Vagina (tissue), 2 donors: ENCODE measurements around the gene NOC4L. TPM values are rescaled to one million over a fixed set of nuclear protein-coding genes. Genes with fewer than 3 reads are reported as not detected.

Source experiments
- DNase-seq, 2 donors: peaks; one replicate each; pipeline ENCODE4 v3.0.0-alpha.2; 2017; ENCODE audit errors: extremely low spot score in 2 of 2
- H3K27ac ChIP-seq: fragments of 200-600 bp; sonication (generic); one replicate; pipeline ENCODE4 v1.5.1; 2019
- H3K27me3 ChIP-seq: fragments of 200-600 bp; sonication (generic); one replicate; pipeline ENCODE4 v1.5.1; 2019
- H3K36me3 ChIP-seq, 2 donors: fragments of 200-600 bp; sonication (generic); one replicate each; pipeline ENCODE4 v1.5.1; 2017 to 2019
- H3K4me1 ChIP-seq: fragments of 200-600 bp; sonication (generic); one replicate; pipeline ENCODE4 v1.5.1; 2019
- H3K4me3 ChIP-seq, 2 donors: fragments of 200-600 bp; sonication (generic); 1 replicate in 1 of 2; 2 replicates in 1 of 2; pipeline ENCODE4 v1.5.1; 2016 to 2019
- H3K9me3 ChIP-seq: fragments of 200-600 bp; sonication (generic); one replicate; pipeline ENCODE4 v1.5.1; 2019
- CTCF ChIP-seq, 3 experiments: fragments of 450-650 bp in 2 of 3; fragments of 200-600 bp in 1 of 3; sonication (generic) in 1 of 3; IDR thresholded peaks; one replicate each; pipeline ENCODE4 v1.5.1; 2017 to 2019; ENCODE audit warnings: antibody characterized with exemption in 3 of 3, mild to moderate bottlenecking in 2 of 3, moderate library complexity in 2 of 3
- POLR2A ChIP-seq, 2 donors: fragments of 450-650 bp; IDR thresholded peaks; one replicate each; pipeline ENCODE4 v1.6.1; 2017; ENCODE audit warnings: antibody characterized with exemption in 2 of 2, mild to moderate bottlenecking in 2 of 2, moderate library complexity in 2 of 2
- POLR2AphosphoS5 ChIP-seq, 2 donors: sonication (generic); formaldehyde crosslinking; IDR thresholded peaks; one replicate each; pipeline ENCODE4 v1.9.0; 2017; ENCODE audit warnings: antibody characterized with exemption in 2 of 2, mild to moderate bottlenecking in 2 of 2, low read depth in 1 of 2; ENCODE audit not compliant: insufficient read depth in 1 of 2
- intact Hi-C: fragments of 100-400 bp; cut with DNase I; formaldehyde crosslinking; loops from one replicate; pipeline ENCODE4 v1.15.1; 2023
- total RNA-seq: library from RNA; depleted of rRNA; stranded (reverse); fragments of >200 nt; gene quantifications from one replicate; pipeline ENCODE4 v1.2.3, GENCODE V29; 2016

Gene NOC4L
- total RNA-seq, 1 donor from 2014 or later: 13.0 TPM

GRCh38 chr12:132179431-132180362 lies 35.4 kb downstream of the NOC4L start:
- Histone ChIP-seq H3K27ac (no peak overlapping the region), H3K4me3 (no peak overlapping the region), H3K27me3 (no peaks in the 10 kb centered on the region)

DNA sequence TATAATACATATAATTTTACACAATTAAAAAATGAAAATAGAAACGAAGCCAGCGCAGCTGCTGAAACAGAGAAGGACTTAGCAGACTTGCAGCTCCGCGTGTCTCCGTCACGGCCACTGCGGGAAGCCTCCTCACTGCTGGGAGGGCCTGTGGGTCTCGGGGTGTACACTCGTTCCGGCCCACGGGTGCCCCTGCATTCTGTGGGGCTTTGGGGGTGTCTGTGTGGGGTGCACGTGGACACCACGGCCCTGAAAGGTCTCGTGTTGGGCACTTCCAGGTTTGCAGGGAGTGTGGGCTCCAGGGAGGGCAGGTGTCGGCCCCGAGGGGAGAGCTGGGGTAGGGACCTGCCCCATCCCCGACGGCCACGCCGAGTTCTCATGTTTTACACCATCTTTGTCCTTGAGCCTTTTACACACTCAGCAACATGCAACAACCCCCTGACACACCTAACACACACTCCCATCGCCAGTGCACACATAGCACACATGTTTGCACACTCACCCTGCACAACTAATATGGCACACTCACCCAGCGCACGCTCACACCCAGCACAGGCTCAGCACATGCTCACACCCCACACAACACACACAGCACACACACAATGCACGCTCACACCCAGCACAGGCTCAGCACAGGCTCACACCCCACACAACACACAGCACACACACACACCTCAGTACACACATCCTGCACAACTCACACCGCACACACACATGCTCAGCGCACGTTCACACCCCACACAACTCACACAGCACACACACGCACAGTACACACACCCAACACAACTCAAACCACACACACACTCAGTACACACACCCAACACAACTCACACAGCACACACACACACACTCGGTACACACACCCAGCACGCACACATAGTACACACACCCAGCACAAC lies 36.6 kb downstream of the NOC4L start:
- no peak for DNase-seq
- no peaks in the 10 kb centered on the region for H3K36me3 ChIP-seq
- H3K4me3 ChIP-seq: no peak overlapping the region
- peaks cover 8% of the 10 kb centered on the region for H3K9me3 ChIP-seq
- intact Hi-C loops: no loop called here
- no peaks in the 10 kb centered on the region for H3K4me1 ChIP-seq
- TF ChIP-seq POLR2AphosphoS5 (IDR thresholded peaks at IDR 0.05; ENCODE audit: insufficient read depth in 1 of 2, low read depth in 1 of 2) (no peak), CTCF (IDR thresholded peaks at IDR 0.05) (no peak), POLR2A (IDR thresholded peaks at IDR 0.05) (no peak)
- no peak overlapping the region for H3K27ac ChIP-seq
- H3K27me3 ChIP-seq: no peaks in the 10 kb centered on the region

More at GRCh38 chr12:132179431-132180362, 35.4 kb downstream of the NOC4L start:
- H3K4me1 ChIP-seq: no peaks in the 10 kb centered on the region
- no peak for DNase-seq
- H3K36me3 ChIP-seq: no peaks in the 10 kb centered on the region
- H3K9me3 ChIP-seq: no peaks in the 10 kb centered on the region
- no peak for TF ChIP-seq POLR2A (IDR thresholded peaks at IDR 0.05)
- TF ChIP-seq CTCF (IDR thresholded peaks at IDR 0.05): no peak
- intact Hi-C loops: no loop called here

DNA sequence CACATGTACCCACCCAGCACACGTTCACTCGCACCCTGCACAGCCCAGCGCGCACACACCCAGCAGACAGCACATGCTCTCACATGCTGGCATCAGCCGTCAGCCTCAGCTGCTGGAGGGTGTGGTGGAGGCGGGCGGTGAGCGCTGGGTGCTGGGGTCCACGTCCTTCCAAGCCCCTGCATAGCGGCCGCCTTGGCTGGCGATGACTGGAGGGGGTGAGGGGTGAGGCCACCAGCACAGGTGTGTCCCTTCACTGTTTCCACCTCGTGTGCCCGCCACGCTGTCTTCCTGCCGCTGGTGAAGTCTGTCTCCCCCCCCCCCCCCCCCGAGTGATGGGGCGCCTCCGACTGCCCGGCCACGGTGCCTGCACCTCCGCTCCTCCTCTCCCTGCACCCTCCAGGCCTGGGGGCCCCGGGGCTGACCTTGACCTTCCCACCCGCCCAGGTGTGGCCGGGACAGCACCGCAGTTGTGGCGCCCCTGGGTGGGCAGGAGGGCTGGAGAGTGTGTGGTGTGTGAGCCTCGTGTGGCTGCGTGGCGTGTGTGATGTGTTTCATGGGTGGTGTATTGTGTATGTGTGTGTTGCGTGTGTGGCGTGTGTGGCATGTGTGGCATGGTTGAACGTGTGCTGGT lies 37.4 kb downstream of the NOC4L start:
- peaks cover 9% of the 10 kb centered on the region for H3K9me3 ChIP-seq
- no peak for DNase-seq
- no peaks in the 10 kb centered on the region for H3K27me3 ChIP-seq

DNA sequence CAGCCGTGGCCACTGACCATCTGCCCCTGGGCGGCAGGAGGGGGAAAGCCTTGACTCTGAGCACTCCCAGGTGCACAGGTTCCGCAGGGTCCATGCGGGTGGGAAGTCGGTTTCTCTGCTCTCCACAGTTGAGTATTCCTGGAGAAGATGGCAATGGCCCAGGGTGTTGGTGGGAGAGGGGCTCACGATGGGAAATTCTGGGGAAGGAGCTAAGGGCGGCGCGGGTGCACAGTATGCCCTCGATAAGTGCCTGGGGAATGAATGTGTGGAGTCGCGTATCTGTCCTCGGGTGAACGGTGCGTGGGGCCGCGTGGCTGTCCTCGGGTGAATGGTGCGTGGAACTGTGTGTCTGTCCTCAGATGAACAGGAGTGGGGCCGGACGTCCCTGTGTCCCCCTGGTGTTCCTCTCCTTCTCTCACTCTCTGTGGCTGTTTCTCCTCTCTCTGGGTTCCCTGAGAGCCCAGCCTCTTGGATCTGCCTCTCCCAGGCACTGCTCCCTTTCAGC lies 38.0 kb downstream of the NOC4L start:
- Histone ChIP-seq H3K36me3 (no peaks in the 10 kb centered on the region), H3K4me1 (no peaks in the 10 kb centered on the region), H3K27ac (no peak overlapping the region), H3K4me3 (no peak overlapping the region), H3K9me3 (peaks cover 9% of the 10 kb centered on the region), H3K27me3 (no peaks in the 10 kb centered on the region)
- intact Hi-C loops: no loop called here
- DNase-seq: no peak
- TF ChIP-seq POLR2A (IDR thresholded peaks at IDR 0.05) (no peak), CTCF (IDR thresholded peaks at IDR 0.05) (no peak), POLR2AphosphoS5 (IDR thresholded peaks at IDR 0.05; ENCODE audit: insufficient read depth in 1 of 2, low read depth in 1 of 2) (no peak)

More for the DNA sequence above, 37.4 kb downstream of the NOC4L start:
- intact Hi-C loops: no loop called here
- no peaks in the 10 kb centered on the region for H3K4me1 ChIP-seq
- H3K27ac ChIP-seq: no peak overlapping the region
- H3K36me3 ChIP-seq: no peaks in the 10 kb centered on the region
- TF ChIP-seq POLR2AphosphoS5 (IDR thresholded peaks at IDR 0.05; ENCODE audit: insufficient read depth in 1 of 2, low read depth in 1 of 2) (no peak), CTCF (IDR thresholded peaks at IDR 0.05) (no peak)
- no peak overlapping the region for H3K4me3 ChIP-seq
